CD4-positive, CD25-positive, alpha-beta regulatory T cell (primary cell): Measurements from ENCODE around the gene SREBF2. TPM values are rescaled to one million over a fixed set of nuclear protein-coding genes. Genes with fewer than 3 reads are reported as not detected.

Source experiments
- ATAC-seq, 2 donors: fragments of 150-1000 bp; cut with Tn5 transposase; one replicate each; pipeline ENCODE4 v1.10.0; 2021; ENCODE audit warnings: low read depth in 2 of 2, moderate number of reproducible peaks in 2 of 2, moderate library complexity in 1 of 2
- DNase-seq, 3 donors: peaks; one replicate each; pipeline versions ENCODE4 v3.0.0 to v3.0.0-alpha.2; 2012 to 2022; ENCODE audit warnings: mixed read lengths in 1 of 3
- H3K27ac ChIP-seq: one replicate; pipeline ENCODE4 v1.7.0; 2013; ENCODE audit warnings: mild to moderate bottlenecking, low read length; ENCODE audit not compliant: insufficient read depth, poor library complexity, severe bottlenecking
- H3K27me3 ChIP-seq: one replicate; pipeline ENCODE4 v1.7.0; 2013; ENCODE audit warnings: low read length; ENCODE audit not compliant: control insufficient read depth, insufficient read depth
- H3K36me3 ChIP-seq: one replicate; pipeline ENCODE4 v1.7.0; 2013; ENCODE audit warnings: mild to moderate bottlenecking, low read length, moderate library complexity; ENCODE audit not compliant: control insufficient read depth, insufficient read depth
- H3K4me1 ChIP-seq: 2 replicates; pipeline ENCODE4 v1.7.0; 2013; ENCODE audit warnings: mild to moderate bottlenecking, low read length; ENCODE audit not compliant: insufficient read depth, control insufficient read depth, poor library complexity, severe bottlenecking
- H3K4me3 ChIP-seq: one replicate; pipeline ENCODE4 v1.7.0; 2013; ENCODE audit warnings: low read depth, mild to moderate bottlenecking, low read length, moderate library complexity
- H3K9me3 ChIP-seq, 2 experiments: 1 replicate in 1 of 2; 2 replicates in 1 of 2; pipeline ENCODE4 v1.7.0; 2013; ENCODE audit warnings: low read length in 2 of 2, mild to moderate bottlenecking in 1 of 2, moderate library complexity in 1 of 2; ENCODE audit not compliant: control insufficient read depth in 2 of 2
- H3K27ac Mint-ChIP-seq, 3 donors: one replicate each; pipeline ENCODE4 v1.8.0; 2020 to 2022; ENCODE audit warnings: mild to moderate bottlenecking in 3 of 3, mixed read lengths in 3 of 3, moderate library complexity in 2 of 3
- H3K27me3 Mint-ChIP-seq: one replicate; pipeline ENCODE4 v1.8.0; 2022; ENCODE audit warnings: mild to moderate bottlenecking, mixed read lengths
- H3K36me3 Mint-ChIP-seq: one replicate; pipeline ENCODE4 v1.8.0; 2020; ENCODE audit warnings: mixed read lengths
- H3K4me1 Mint-ChIP-seq, 4 donors: one replicate each; pipeline ENCODE4 v1.8.0; 2020 to 2022; ENCODE audit warnings: mixed read lengths in 4 of 4, mild to moderate bottlenecking in 1 of 4
- H3K4me3 Mint-ChIP-seq, 4 donors: one replicate each; pipeline ENCODE4 v1.8.0; 2020 to 2022; ENCODE audit warnings: mild to moderate bottlenecking in 4 of 4, mixed read lengths in 4 of 4, moderate library complexity in 3 of 4
- H3K9me3 Mint-ChIP-seq, 7 donors: one replicate each; pipeline ENCODE4 v1.8.0; 2020 to 2022; ENCODE audit warnings: mixed read lengths in 7 of 7, mild to moderate bottlenecking in 3 of 7, moderate library complexity in 2 of 7
- polyA plus RNA-seq, 4 donors: library from polyadenylated mRNA; unstranded; fragments of 300-500 nt; fragmentation: Illumina TruSeq; gene quantifications; one replicate each; pipeline ENCODE4 v1.2.3, GENCODE V29; 2021
- total RNA-seq: library from RNA; stranded (reverse); gene quantifications from one replicate; pipeline ENCODE4 v1.2.3, GENCODE V29; 2022

The SREBF2 gene
- total and polyA plus RNA-seq, 5 donors from 2014 or later: 12.8 to 98.6 (median 13.8) TPM

GRCh38 chr22:41917375-41917902, 84.5 kb downstream of the SREBF2 start:
- Mint-ChIP-seq H3K27ac (peak overlapping the region in 1 of 3 donors; percentile 69), H3K4me3 (peak overlapping the region in 2 of 4 donors; percentile 51 to 75), H3K4me1 (peaks cover 0 to 42% (median 11%) of the 10 kb centered on the region in 4 donors), H3K36me3 (no peaks in the 10 kb centered on the region), H3K27me3 (peaks cover 54% of the 10 kb centered on the region), H3K9me3 (no peaks in the 10 kb centered on the region)
- ATAC-seq (no peak), DNase-seq (no peak)
- no peak overlapping the region for H3K27ac ChIP-seq
- no peaks in the 10 kb centered on the region for H3K9me3 ChIP-seq
- no peaks in the 10 kb centered on the region for H3K36me3 ChIP-seq
- no peak overlapping the region for H3K4me3 ChIP-seq
- H3K4me1 ChIP-seq: peaks cover 37% of the 10 kb centered on the region
- peaks cover 14% of the 10 kb centered on the region for H3K27me3 ChIP-seq

GRCh38 chr22:41917903-41918791, 85.2 kb downstream of the SREBF2 start:
- Mint-ChIP-seq H3K4me3 (peak overlapping the region; percentile 44 to 74 (median 68)), H3K4me1 (peaks cover 0 to 40% (median 9%) of the 10 kb centered on the region in 4 donors), H3K9me3 (no peaks in the 10 kb centered on the region), H3K27me3 (peaks cover 47% of the 10 kb centered on the region), H3K36me3 (no peaks in the 10 kb centered on the region), H3K27ac (peak overlapping the region in 2 of 3 donors; percentile 12 to 76)
- no peak overlapping the region for H3K27ac ChIP-seq
- H3K4me1 ChIP-seq: peaks cover 37% of the 10 kb centered on the region
- H3K9me3 ChIP-seq: no peaks in the 10 kb centered on the region
- H3K36me3 ChIP-seq: no peaks in the 10 kb centered on the region
- ATAC-seq: no peak
- no peak overlapping the region for H3K4me3 ChIP-seq
- DNase-seq: no peak
- H3K27me3 ChIP-seq: peaks cover 8% of the 10 kb centered on the region

- peaks cover 0 to 39% (median 7%) of the 10 kb centered on the region in 4 donors for H3K4me1 Mint-ChIP-seq
- DNase-seq (peak in 2 of 3 donors; percentile 18 to 35), ATAC-seq (peak in 1 of 2 donors; percentile 41)
- H3K4me3 Mint-ChIP-seq: peak overlapping the region in 3 of 4 donors; percentile 71 to 83 (median 71)
- H3K27me3 Mint-ChIP-seq: peaks cover 42% of the 10 kb centered on the region
- Histone ChIP-seq H3K4me1 (peaks cover 32% of the 10 kb centered on the region), H3K27ac (peak overlapping the region; percentile 14), H3K4me3 (peak overlapping the region; percentile 59), H3K36me3 (no peaks in the 10 kb centered on the region), H3K27me3 (peaks cover 5% of the 10 kb centered on the region), H3K9me3 (no peaks in the 10 kb centered on the region)
- peak overlapping the region in 1 of 3 donors; percentile 78 for H3K27ac Mint-ChIP-seq
- H3K36me3 Mint-ChIP-seq: no peaks in the 10 kb centered on the region
- no peaks in the 10 kb centered on the region for H3K9me3 Mint-ChIP-seq
Observed at GRCh38 chr22:41919357-41920224, 86.7 kb downstream of the SREBF2 start.

GRCh38 chr22:41920271-41920976, 87.5 kb downstream of the SREBF2 start:
- Mint-ChIP-seq H3K9me3 (no peaks in the 10 kb centered on the region), H3K4me1 (peaks cover 0 to 40% (median 9%) of the 10 kb centered on the region in 4 donors), H3K36me3 (no peaks in the 10 kb centered on the region), H3K4me3 (peak overlapping the region; percentile 16 to 79 (median 66)), H3K27me3 (peaks cover 43% of the 10 kb centered on the region), H3K27ac (peak overlapping the region in 1 of 3 donors; percentile 81)
- no peaks in the 10 kb centered on the region for H3K9me3 ChIP-seq
- no peak overlapping the region for H3K4me3 ChIP-seq
- no peak overlapping the region for H3K27ac ChIP-seq
- DNase-seq (no peak), ATAC-seq (no peak)
- no peaks in the 10 kb centered on the region for H3K36me3 ChIP-seq
- peaks cover 5% of the 10 kb centered on the region for H3K27me3 ChIP-seq
- H3K4me1 ChIP-seq: peaks cover 28% of the 10 kb centered on the region

GRCh38 chr22:41922328-41922727, 89.4 kb downstream of the SREBF2 start:
- H3K27me3 Mint-ChIP-seq: peaks cover 30% of the 10 kb centered on the region
- ATAC-seq (no peak), DNase-seq (no peak)
- Histone ChIP-seq H3K27ac (no peak overlapping the region), H3K4me3 (no peak overlapping the region), H3K27me3 (no peaks in the 10 kb centered on the region), H3K4me1 (peaks cover 34% of the 10 kb centered on the region), H3K36me3 (no peaks in the 10 kb centered on the region), H3K9me3 (no peaks in the 10 kb centered on the region)
- peak overlapping the region in 2 of 4 donors; percentile 38 to 67 for H3K4me3 Mint-ChIP-seq
- no peak overlapping the region for H3K27ac Mint-ChIP-seq
- no peaks in the 10 kb centered on the region for H3K36me3 Mint-ChIP-seq
- no peaks in the 10 kb centered on the region for H3K9me3 Mint-ChIP-seq
- H3K4me1 Mint-ChIP-seq: peaks cover 0 to 37% (median 6%) of the 10 kb centered on the region in 4 donors

GRCh38 chr22:41922940-41923594, 90.2 kb downstream of the SREBF2 start:
- no peak overlapping the region for H3K4me3 ChIP-seq
- no peaks in the 10 kb centered on the region for H3K9me3 Mint-ChIP-seq
- no peak overlapping the region for H3K27ac ChIP-seq
- DNase-seq: no peak
- peaks cover 27% of the 10 kb centered on the region for H3K27me3 Mint-ChIP-seq
- H3K9me3 ChIP-seq: no peaks in the 10 kb centered on the region
- no peaks in the 10 kb centered on the region for H3K36me3 ChIP-seq
- peak overlapping the region in 1 of 3 donors; percentile 77 for H3K27ac Mint-ChIP-seq
- ATAC-seq: no peak
- H3K36me3 Mint-ChIP-seq: no peaks in the 10 kb centered on the region
- peaks cover 0 to 38% (median 7%) of the 10 kb centered on the region in 4 donors for H3K4me1 Mint-ChIP-seq
- H3K4me1 ChIP-seq: peaks cover 28% of the 10 kb centered on the region
- no peaks in the 10 kb centered on the region for H3K27me3 ChIP-seq
- peak overlapping the region in 2 of 4 donors; percentile 32 to 54 for H3K4me3 Mint-ChIP-seq
